Measurements from ENCODE around the gene SIDT2. TPM values are rescaled to one million over a fixed set of nuclear protein-coding genes. Genes with fewer than 3 reads are reported as not detected.

SIDT2 gene
- total RNA-seq, 1 experiment from 2014 or later: 37.0 TPM

- DNase-seq (ENCODE audit: low read depth, low spot score) (no peak), ATAC-seq (no peak)
- Histone ChIP-seq H3K4me2 (ENCODE audit: low read length) (no peak overlapping the region), H3K4me3 (replicated peaks in 1 of 2; ENCODE audit: low read depth in 1 of 2, low read length in 2 of 2) (no peak overlapping the region), H3K79me2 (ENCODE audit: insufficient read depth, low read length) (no peaks in the 10 kb centered on the region), H3K27ac (ENCODE audit: low read depth, low read length) (no peak overlapping the region), H3K4me1 (ENCODE audit: control insufficient read depth in 1 of 2, insufficient read depth in 2 of 2, low read length in 2 of 2) (peaks cover 13 to 26% of the 10 kb centered on the region in 2 experiments), H3K9me2 (ENCODE audit: insufficient read depth) (no peaks in the 10 kb centered on the region), H3K36me3 (ENCODE audit: control insufficient read depth in 1 of 2, insufficient read depth in 2 of 2, low read length in 2 of 2) (no peaks in the 10 kb centered on the region), H3K27me3 (ENCODE audit: insufficient read depth, low read length) (no peaks in the 10 kb centered on the region), H4K20me1 (ENCODE audit: insufficient read depth) (no peaks in the 10 kb centered on the region), H3K9me3 (ENCODE audit: control insufficient read depth in 1 of 2, insufficient read depth in 1 of 2, low read depth in 1 of 2, low read length in 2 of 2) (no peaks in the 10 kb centered on the region), H2AFZ (ENCODE audit: low read depth, low read length, poor library complexity, severe bottlenecking) (no peak overlapping the region), H3K9ac (ENCODE audit: low read length) (no peak overlapping the region)
- ChIA-PET POLR2A (no interaction called here), CTCF (no interaction called here), RAD21 (ENCODE audit: low non-redundant PET in 1 of 2, low total read pairs in 2 of 2, uncharacterized antibody in 2 of 2, unreplicated experiment in 2 of 2) (no interaction called here)
- intact Hi-C loops (cut with micrococcal nuclease): no loop called here
- no TSS peak for BruUV-seq (replicated peaks)
- no peak for TF ChIP-seq EZH2 (IDR thresholded peaks at IDR 0.05)
- no peak for TF ChIP-seq POLR2A (IDR thresholded peaks at IDR 0.05; ENCODE audit: borderline replicate concordance, extremely low read depth, insufficient read depth, insufficient read length)
- no peak for TF ChIP-seq MAX (IDR thresholded peaks at IDR 0.05)
- no peak for TF ChIP-seq ELF1 (IDR thresholded peaks at IDR 0.05; ENCODE audit: borderline replicate concordance, low read depth)
- TF ChIP-seq JUND (IDR thresholded peaks at IDR 0.05): no peak
- TF ChIP-seq FOSL1 (IDR thresholded peaks at IDR 0.05; ENCODE audit: low read depth): no peak
- TF ChIP-seq YY1 (IDR thresholded peaks at IDR 0.05; ENCODE audit: extremely low read depth, insufficient replicate concordance, low read depth, low read length): no peak
- TF ChIP-seq SIN3A (IDR thresholded peaks at IDR 0.05; ENCODE audit: low read depth): no peak
- TF ChIP-seq POLR2AphosphoS5 (IDR thresholded peaks at IDR 0.05; ENCODE audit: low read depth, low read length): no peak
- no peak for TF ChIP-seq TCF7L2 (IDR thresholded peaks at IDR 0.05; ENCODE audit: borderline replicate concordance, extremely low read depth, insufficient read depth, insufficient read length)
- TF ChIP-seq SRF (IDR thresholded peaks at IDR 0.05; ENCODE audit: low read depth): no peak
- TF ChIP-seq RAD21 (IDR thresholded peaks at IDR 0.05; ENCODE audit: low read depth): no peak
- no peak for TF ChIP-seq ZFX (IDR thresholded peaks at IDR 0.05)
- TF ChIP-seq EGR1 (IDR thresholded peaks at IDR 0.05; ENCODE audit: low read depth): no peak
- no peak for TF ChIP-seq CEBPB (IDR thresholded peaks at IDR 0.05; ENCODE audit: low read depth)
- TF ChIP-seq ZBTB33 (IDR thresholded peaks at IDR 0.05; ENCODE audit: extremely low read depth, insufficient replicate concordance, low read length): no peak
These were observed 17.2 kb downstream of the SIDT2 start for GRCh38 chr11:117195761-117196160.
